ENCODE results near the gene AQR.
"Not testable (repeated sequence)": the region's sequence is repeated elsewhere in the genome, so short reads cannot be mapped to it uniquely, and the experiment has no call there.

The AQR gene

GRCh38 chr15:34847598-34847997, 121.9 kb downstream of the AQR start:
- H3K4me1 ChIP-seq (ENCODE audit: control insufficient read depth, low read depth, low read length), result no peaks in the 10 kb centered on the region
- H3K9ac ChIP-seq (ENCODE audit: low read length), result no peak overlapping the region
- no peak overlapping the region for H3K4me3 ChIP-seq (ENCODE audit: low read length)
- H3K36me3 ChIP-seq (ENCODE audit: control insufficient read depth, low read depth, low read length), result no peaks in the 10 kb centered on the region
- H3K27me3 ChIP-seq (ENCODE audit: control insufficient read depth, insufficient read depth, low read length), result no peaks in the 10 kb centered on the region
- no peaks in the 10 kb centered on the region for H3K9me3 ChIP-seq (ENCODE audit: control insufficient read depth, low read depth, low read length)
- no peak overlapping the region for H3K27ac ChIP-seq (ENCODE audit: low read length)

GRCh38 chr15:34841262-34841725, 128.2 kb downstream of the AQR start:
- H3K9ac ChIP-seq (ENCODE audit: low read length), result no peak overlapping the region
- no peaks in the 10 kb centered on the region for H3K36me3 ChIP-seq (ENCODE audit: control insufficient read depth, low read depth, low read length)
- no peaks in the 10 kb centered on the region for H3K9me3 ChIP-seq (ENCODE audit: control insufficient read depth, low read depth, low read length)
- no peak overlapping the region for H3K27ac ChIP-seq (ENCODE audit: low read length)
- H3K4me3 ChIP-seq (ENCODE audit: low read length), result no peak overlapping the region
- H3K4me1 ChIP-seq (ENCODE audit: control insufficient read depth, low read depth, low read length), result no peaks in the 10 kb centered on the region
- no peaks in the 10 kb centered on the region for H3K27me3 ChIP-seq (ENCODE audit: control insufficient read depth, insufficient read depth, low read length)

GRCh38 chr15:34838282-34838681, 131.3 kb downstream of the AQR start:
- Histone ChIP-seq H3K36me3 (ENCODE audit: control insufficient read depth, low read depth, low read length) (no peaks in the 10 kb centered on the region), H3K9me3 (ENCODE audit: control insufficient read depth, low read depth, low read length) (no peaks in the 10 kb centered on the region), H3K27me3 (ENCODE audit: control insufficient read depth, insufficient read depth, low read length) (no peaks in the 10 kb centered on the region), H3K4me3 (ENCODE audit: low read length) (no peak overlapping the region), H3K9ac (ENCODE audit: low read length) (no peak overlapping the region), H3K27ac (ENCODE audit: low read length) (no peak overlapping the region), H3K4me1 (ENCODE audit: control insufficient read depth, low read depth, low read length) (no peaks in the 10 kb centered on the region)

- no peaks in the 10 kb centered on the region for H3K4me1 ChIP-seq (ENCODE audit: control insufficient read depth, low read depth, low read length)
- H3K27ac ChIP-seq (ENCODE audit: low read length), result no peak overlapping the region
- no peaks in the 10 kb centered on the region for H3K27me3 ChIP-seq (ENCODE audit: control insufficient read depth, insufficient read depth, low read length)
- H3K9me3 ChIP-seq (ENCODE audit: control insufficient read depth, low read depth, low read length), result no peaks in the 10 kb centered on the region
- no peak overlapping the region for H3K4me3 ChIP-seq (ENCODE audit: low read length)
- H3K36me3 ChIP-seq (ENCODE audit: control insufficient read depth, low read depth, low read length), result no peaks in the 10 kb centered on the region
- H3K9ac ChIP-seq (ENCODE audit: low read length), result no peak overlapping the region
Measured at GRCh38 chr15:34837246-34838016, 132.1 kb downstream of the AQR start.

GRCh38 chr15:34828145-34828911, 141.2 kb downstream of the AQR start:
- Histone ChIP-seq H3K9me3 (ENCODE audit: control insufficient read depth, low read depth, low read length) (no peaks in the 10 kb centered on the region), H3K36me3 (ENCODE audit: control insufficient read depth, low read depth, low read length) (no peaks in the 10 kb centered on the region), H3K4me1 (ENCODE audit: control insufficient read depth, low read depth, low read length) (no peaks in the 10 kb centered on the region), H3K4me3 (ENCODE audit: low read length) (no peak overlapping the region), H3K27ac (ENCODE audit: low read length) (no peak overlapping the region), H3K9ac (ENCODE audit: low read length) (no peak overlapping the region), H3K27me3 (ENCODE audit: control insufficient read depth, insufficient read depth, low read length) (no peaks in the 10 kb centered on the region)

- Histone ChIP-seq H3K36me3 (ENCODE audit: control insufficient read depth, low read depth, low read length) (no peaks in the 10 kb centered on the region), H3K9me3 (ENCODE audit: control insufficient read depth, low read depth, low read length) (no peaks in the 10 kb centered on the region), H3K9ac (ENCODE audit: low read length) (no peak overlapping the region), H3K4me3 (ENCODE audit: low read length) (no peak overlapping the region), H3K27me3 (ENCODE audit: control insufficient read depth, insufficient read depth, low read length) (no peaks in the 10 kb centered on the region), H3K27ac (ENCODE audit: low read length) (no peak overlapping the region), H3K4me1 (ENCODE audit: control insufficient read depth, low read depth, low read length) (no peaks in the 10 kb centered on the region)
Measured at GRCh38 chr15:34821831-34822230, 147.7 kb downstream of the AQR start.

- Histone ChIP-seq H3K9ac (ENCODE audit: low read length) (no peak overlapping the region), H3K27ac (ENCODE audit: low read length) (no peak overlapping the region)
Measured at GRCh38 chr15:34820110-34820509, 149.4 kb downstream of the AQR start.

GRCh38 chr15:34818526-34818925, 151.0 kb downstream of the AQR start:
- Histone ChIP-seq H3K9ac (ENCODE audit: low read length) (no peak overlapping the region), H3K9me3 (ENCODE audit: control insufficient read depth, low read depth, low read length) (no peaks in the 10 kb centered on the region), H3K27me3 (ENCODE audit: control insufficient read depth, insufficient read depth, low read length) (no peaks in the 10 kb centered on the region), H3K36me3 (ENCODE audit: control insufficient read depth, low read depth, low read length) (no peaks in the 10 kb centered on the region), H3K4me3 (ENCODE audit: low read length) (no peak overlapping the region), H3K27ac (ENCODE audit: low read length) (no peak overlapping the region), H3K4me1 (ENCODE audit: control insufficient read depth, low read depth, low read length) (no peaks in the 10 kb centered on the region)

More at GRCh38 chr15:34820110-34820509, 149.4 kb downstream of the AQR start:
- Histone ChIP-seq H3K27me3 (ENCODE audit: control insufficient read depth, insufficient read depth, low read length) (no peaks in the 10 kb centered on the region), H3K36me3 (ENCODE audit: control insufficient read depth, low read depth, low read length) (no peaks in the 10 kb centered on the region), H3K4me1 (ENCODE audit: control insufficient read depth, low read depth, low read length) (no peaks in the 10 kb centered on the region), H3K4me3 (ENCODE audit: low read length) (no peak overlapping the region), H3K9me3 (ENCODE audit: control insufficient read depth, low read depth, low read length) (no peaks in the 10 kb centered on the region)

- Histone ChIP-seq H3K4me3 (ENCODE audit: low read length) (no peak overlapping the region), H3K9ac (ENCODE audit: low read length) (no peak overlapping the region), H3K4me1 (ENCODE audit: control insufficient read depth, low read depth, low read length) (no peaks in the 10 kb centered on the region), H3K27ac (ENCODE audit: low read length) (no peak overlapping the region), H3K36me3 (ENCODE audit: control insufficient read depth, low read depth, low read length) (no peaks in the 10 kb centered on the region), H3K27me3 (ENCODE audit: control insufficient read depth, insufficient read depth, low read length) (no peaks in the 10 kb centered on the region), H3K9me3 (ENCODE audit: control insufficient read depth, low read depth, low read length) (no peaks in the 10 kb centered on the region)
Measured at GRCh38 chr15:34815836-34816235, 153.7 kb downstream of the AQR start.

- Histone ChIP-seq H3K9ac (ENCODE audit: low read length) (no peak overlapping the region), H3K36me3 (ENCODE audit: control insufficient read depth, low read depth, low read length) (no peaks in the 10 kb centered on the region), H3K27me3 (ENCODE audit: control insufficient read depth, insufficient read depth, low read length) (no peaks in the 10 kb centered on the region), H3K4me1 (ENCODE audit: control insufficient read depth, low read depth, low read length) (no peaks in the 10 kb centered on the region), H3K9me3 (ENCODE audit: control insufficient read depth, low read depth, low read length) (no peaks in the 10 kb centered on the region), H3K27ac (ENCODE audit: low read length) (no peak overlapping the region), H3K4me3 (ENCODE audit: low read length) (no peak overlapping the region)
Measured at GRCh38 chr15:34813446-34814190, 155.9 kb downstream of the AQR start.

- H3K4me1 ChIP-seq (ENCODE audit: control insufficient read depth, low read depth, low read length); H3K27me3 ChIP-seq (ENCODE audit: control insufficient read depth, insufficient read depth, low read length); H3K36me3 ChIP-seq (ENCODE audit: control insufficient read depth, low read depth, low read length); H3K9ac ChIP-seq (ENCODE audit: low read length); H3K9me3 ChIP-seq (ENCODE audit: control insufficient read depth, low read depth, low read length); H3K27ac ChIP-seq (ENCODE audit: low read length); H3K4me3 ChIP-seq (ENCODE audit: low read length): not testable (repeated sequence)
Measured at GRCh38 chr15:34812868-34813365, 156.6 kb downstream of the AQR start.
